ENCODE results near the gene CD22. TPM values are rescaled to one million over a fixed set of nuclear protein-coding genes. Genes with fewer than 3 reads are reported as not detected.
"Not testable (repeated sequence)": the region's sequence is repeated elsewhere in the genome, so short reads cannot be mapped to it uniquely, and the experiment has no call there.

Gene CD22
- not detected in 2 replicates for total RNA-seq (ENCODE audit: low replicate concordance)

- TF ChIP-seq CTCF (IDR thresholded peaks at IDR 0.05; ENCODE audit: insufficient read depth, low read length): no peak
- no peak within 1 kb of the TSS for H3K4me3 ChIP-seq (ENCODE audit: low read depth, low read length)
- no peak for DNase-seq (ENCODE audit: low read depth)
These were observed at the start of gene CD22 for GRCh38 chr19:35328851-35329285. Gene CD22, plus strand, starts transcription at chr19:35329187. Its CDS starts 2,854 bp downstream, at chr19:35332041.

- TF ChIP-seq CTCF (IDR thresholded peaks at IDR 0.05; ENCODE audit: insufficient read depth, low read length): no peak
These were observed 49.6 kb upstream of the CD22 start for GRCh38 chr19:35279374-35279773.

GRCh38 chr19:35279985-35280821 lies 48.8 kb upstream of the CD22 start:
- no peak for TF ChIP-seq CTCF (IDR thresholded peaks at IDR 0.05; ENCODE audit: insufficient read depth, low read length)
- H3K4me3 ChIP-seq (ENCODE audit: low read depth, low read length): no peak overlapping the region
- DNase-seq (ENCODE audit: low read depth): no peak

More at GRCh38 chr19:35279374-35279773, 49.6 kb upstream of the CD22 start:
- H3K4me3 ChIP-seq (ENCODE audit: low read depth, low read length): no peak overlapping the region
- no peak for DNase-seq (ENCODE audit: low read depth)

GRCh38 chr19:35281303-35281702 lies 47.7 kb upstream of the CD22 start:
- H3K4me3 ChIP-seq (ENCODE audit: low read depth, low read length): no peak overlapping the region
- TF ChIP-seq CTCF (IDR thresholded peaks at IDR 0.05; ENCODE audit: insufficient read depth, low read length): no peak
- DNase-seq (ENCODE audit: low read depth): no peak

GRCh38 chr19:35284153-35285094 lies 44.6 kb upstream of the CD22 start:
- H3K4me3 ChIP-seq (ENCODE audit: low read depth, low read length): no peak overlapping the region
- DNase-seq (ENCODE audit: low read depth): no peak
- TF ChIP-seq CTCF (IDR thresholded peaks at IDR 0.05; ENCODE audit: insufficient read depth, low read length): no peak

GRCh38 chr19:35285095-35285449 lies 43.9 kb upstream of the CD22 start:
- TF ChIP-seq CTCF (IDR thresholded peaks at IDR 0.05; ENCODE audit: insufficient read depth, low read length): no peak
- DNase-seq (ENCODE audit: low read depth): no peak
- no peak overlapping the region for H3K4me3 ChIP-seq (ENCODE audit: low read depth, low read length)

GRCh38 chr19:35285465-35285864 lies 43.5 kb upstream of the CD22 start:
- DNase-seq (ENCODE audit: low read depth); H3K4me3 ChIP-seq (ENCODE audit: low read depth, low read length): not testable (repeated sequence)

- H3K4me3 ChIP-seq (ENCODE audit: low read depth, low read length); DNase-seq (ENCODE audit: low read depth): not testable (repeated sequence)
These were observed 42.9 kb upstream of the CD22 start for GRCh38 chr19:35286101-35286500.
